ENCODE results near the gene MT1X.

DNA sequence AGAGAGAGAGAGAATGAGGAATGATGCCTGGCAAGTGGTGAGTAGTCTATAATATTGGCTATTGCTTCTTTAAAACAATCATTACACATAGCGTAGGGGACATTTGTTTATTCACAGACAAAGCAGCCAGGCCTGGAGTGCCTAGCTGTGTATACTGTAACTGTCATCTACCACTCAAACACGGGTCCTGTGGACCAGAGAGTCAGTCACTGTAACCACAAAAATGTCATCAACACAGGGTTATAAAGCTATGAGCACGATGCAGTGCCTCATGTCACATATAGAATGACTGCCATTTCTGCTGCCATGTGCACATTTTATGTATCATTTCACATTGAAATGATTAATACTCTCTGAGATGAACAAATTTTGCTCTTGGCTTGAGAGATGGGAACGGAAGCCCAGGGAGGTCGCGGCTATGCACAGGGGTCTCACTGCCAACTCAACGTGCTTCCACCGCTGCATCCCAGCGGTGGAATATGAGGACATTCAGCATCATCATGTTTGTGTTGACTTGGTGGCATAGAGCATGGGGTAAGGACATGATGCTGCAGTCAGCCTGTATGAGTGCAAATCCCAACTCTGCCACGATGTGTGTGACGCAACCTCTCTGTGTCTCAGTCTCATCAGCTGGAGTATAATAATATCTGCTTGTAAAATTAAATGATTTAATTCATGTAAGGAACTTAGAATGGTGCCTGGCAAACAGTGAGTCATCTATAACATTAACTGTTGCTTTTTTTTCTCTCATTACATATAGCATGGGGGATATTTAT is 9.3 kb upstream of the MT1X start:
- TF ChIP-seq, protein P1, sequence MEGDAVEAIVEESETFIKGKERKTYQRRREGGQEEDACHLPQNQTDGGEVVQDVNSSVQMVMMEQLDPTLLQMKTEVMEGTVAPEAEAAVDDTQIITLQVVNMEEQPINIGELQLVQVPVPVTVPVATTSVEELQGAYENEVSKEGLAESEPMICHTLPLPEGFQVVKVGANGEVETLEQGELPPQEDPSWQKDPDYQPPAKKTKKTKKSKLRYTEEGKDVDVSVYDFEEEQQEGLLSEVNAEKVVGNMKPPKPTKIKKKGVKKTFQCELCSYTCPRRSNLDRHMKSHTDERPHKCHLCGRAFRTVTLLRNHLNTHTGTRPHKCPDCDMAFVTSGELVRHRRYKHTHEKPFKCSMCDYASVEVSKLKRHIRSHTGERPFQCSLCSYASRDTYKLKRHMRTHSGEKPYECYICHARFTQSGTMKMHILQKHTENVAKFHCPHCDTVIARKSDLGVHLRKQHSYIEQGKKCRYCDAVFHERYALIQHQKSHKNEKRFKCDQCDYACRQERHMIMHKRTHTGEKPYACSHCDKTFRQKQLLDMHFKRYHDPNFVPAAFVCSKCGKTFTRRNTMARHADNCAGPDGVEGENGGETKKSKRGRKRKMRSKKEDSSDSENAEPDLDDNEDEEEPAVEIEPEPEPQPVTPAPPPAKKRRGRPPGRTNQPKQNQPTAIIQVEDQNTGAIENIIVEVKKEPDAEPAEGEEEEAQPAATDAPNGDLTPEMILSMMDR (optimal IDR thresholded peaks at IDR 0.05 in 1 of 3, IDR thresholded peaks at IDR 0.05 in 1 of 3, conservative IDR thresholded peaks at IDR 0.05 in 1 of 3; ENCODE audit: extremely low read depth in 1 of 3, insufficient read depth in 2 of 3, low read length in 3 of 3): no peak
- TF ChIP-seq EZH2 (IDR thresholded peaks at IDR 0.05; ENCODE audit: low read length): no peak
